ENCODE measurements around the gene SLC25A30.
"Not testable (repeated sequence)": the region's sequence is repeated elsewhere in the genome, so short reads cannot be mapped to it uniquely, and the experiment has no call there.

SLC25A30 gene

DNA sequence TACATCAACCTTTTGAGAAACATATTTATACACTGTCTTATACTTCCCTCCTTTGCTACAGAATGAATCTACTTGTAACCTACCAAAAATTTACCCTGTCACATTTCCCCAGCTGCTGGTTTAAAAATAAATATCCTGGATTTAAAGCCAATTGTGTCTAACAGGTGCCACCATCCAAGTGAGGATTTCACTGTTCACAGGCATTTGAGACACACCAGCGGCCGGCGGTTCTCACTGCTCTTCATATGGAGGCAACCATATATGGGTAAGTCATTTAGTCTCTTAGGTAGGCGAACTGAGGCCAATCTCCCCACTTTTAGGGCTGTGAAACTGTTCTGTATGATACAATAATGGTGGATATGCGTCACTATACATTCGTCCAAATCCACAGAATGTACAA is 26.2 kb downstream of the SLC25A30 start:
- Histone ChIP-seq H3K79me2 (ENCODE audit: insufficient read depth, low read length) (no peaks in the 10 kb centered on the region), H3K4me3 (ENCODE audit: low read depth, low read length, poor library complexity, severe bottlenecking) (no peak overlapping the region), H3F3A (ENCODE audit: insufficient read depth, low read length) (no peaks in the 10 kb centered on the region), H3K27ac (ENCODE audit: low read depth, low read length, poor library complexity, severe bottlenecking) (no peak overlapping the region), H3K9me2 (ENCODE audit: low read depth, low read length) (no peaks in the 10 kb centered on the region), H3K9ac (ENCODE audit: low read length) (no peak overlapping the region), H3K27me3 (ENCODE audit: insufficient read depth, low read length) (no peaks in the 10 kb centered on the region), H3K4me2 (ENCODE audit: low read length) (no peak overlapping the region), H4K20me1 (ENCODE audit: insufficient read depth, low read length) (no peaks in the 10 kb centered on the region), H2AFZ (ENCODE audit: low read length) (no peak overlapping the region), H3K4me1 (ENCODE audit: insufficient read depth, low read length, severe bottlenecking) (no peaks in the 10 kb centered on the region), H3K36me3 (ENCODE audit: insufficient read depth, low read length) (no peaks in the 10 kb centered on the region), H3K9me3 (ENCODE audit: low read length) (no peaks in the 10 kb centered on the region)
- no peak for TF ChIP-seq EZH2 (IDR thresholded peaks at IDR 0.05; ENCODE audit: borderline replicate concordance, low read length)
- TF ChIP-seq, protein P1, sequence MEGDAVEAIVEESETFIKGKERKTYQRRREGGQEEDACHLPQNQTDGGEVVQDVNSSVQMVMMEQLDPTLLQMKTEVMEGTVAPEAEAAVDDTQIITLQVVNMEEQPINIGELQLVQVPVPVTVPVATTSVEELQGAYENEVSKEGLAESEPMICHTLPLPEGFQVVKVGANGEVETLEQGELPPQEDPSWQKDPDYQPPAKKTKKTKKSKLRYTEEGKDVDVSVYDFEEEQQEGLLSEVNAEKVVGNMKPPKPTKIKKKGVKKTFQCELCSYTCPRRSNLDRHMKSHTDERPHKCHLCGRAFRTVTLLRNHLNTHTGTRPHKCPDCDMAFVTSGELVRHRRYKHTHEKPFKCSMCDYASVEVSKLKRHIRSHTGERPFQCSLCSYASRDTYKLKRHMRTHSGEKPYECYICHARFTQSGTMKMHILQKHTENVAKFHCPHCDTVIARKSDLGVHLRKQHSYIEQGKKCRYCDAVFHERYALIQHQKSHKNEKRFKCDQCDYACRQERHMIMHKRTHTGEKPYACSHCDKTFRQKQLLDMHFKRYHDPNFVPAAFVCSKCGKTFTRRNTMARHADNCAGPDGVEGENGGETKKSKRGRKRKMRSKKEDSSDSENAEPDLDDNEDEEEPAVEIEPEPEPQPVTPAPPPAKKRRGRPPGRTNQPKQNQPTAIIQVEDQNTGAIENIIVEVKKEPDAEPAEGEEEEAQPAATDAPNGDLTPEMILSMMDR (IDR thresholded peaks at IDR 0.05; ENCODE audit: low read length) = no peak

DNA sequence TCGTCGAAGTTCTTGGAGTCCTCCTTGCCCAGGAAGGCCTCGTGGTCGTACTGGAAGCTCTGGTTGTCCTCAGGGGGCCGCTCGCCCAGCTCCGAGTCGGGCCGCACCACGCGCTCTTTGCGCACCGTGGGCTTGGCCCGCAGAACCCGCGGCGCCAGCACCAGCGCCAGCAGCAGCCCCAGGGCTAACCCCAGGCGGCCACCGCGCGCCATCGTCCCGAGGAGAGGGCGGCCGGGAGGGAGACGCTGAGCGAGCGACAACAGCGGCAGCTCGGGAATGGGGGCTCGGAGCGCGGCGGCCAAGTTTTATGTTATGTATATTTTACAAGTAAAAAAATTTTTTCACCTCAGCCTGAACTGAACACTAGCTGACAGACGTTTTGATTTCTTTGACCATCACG is 27.0 kb downstream of the SLC25A30 start:
- H3K27me3 ChIP-seq (ENCODE audit: insufficient read depth, low read length); H3K9me3 ChIP-seq (ENCODE audit: low read length); H4K20me1 ChIP-seq (ENCODE audit: insufficient read depth, low read length); H2AFZ ChIP-seq (ENCODE audit: low read length); H3K9ac ChIP-seq (ENCODE audit: low read length); H3K36me3 ChIP-seq (ENCODE audit: insufficient read depth, low read length); H3K27ac ChIP-seq (ENCODE audit: low read depth, low read length, poor library complexity, severe bottlenecking); H3K4me3 ChIP-seq (ENCODE audit: low read depth, low read length, poor library complexity, severe bottlenecking); H3K4me2 ChIP-seq (ENCODE audit: low read length); H3K4me1 ChIP-seq (ENCODE audit: insufficient read depth, low read length, severe bottlenecking); H3K79me2 ChIP-seq (ENCODE audit: insufficient read depth, low read length); H3F3A ChIP-seq (ENCODE audit: insufficient read depth, low read length); H3K9me2 ChIP-seq (ENCODE audit: low read depth, low read length): not testable (repeated sequence)

DNA sequence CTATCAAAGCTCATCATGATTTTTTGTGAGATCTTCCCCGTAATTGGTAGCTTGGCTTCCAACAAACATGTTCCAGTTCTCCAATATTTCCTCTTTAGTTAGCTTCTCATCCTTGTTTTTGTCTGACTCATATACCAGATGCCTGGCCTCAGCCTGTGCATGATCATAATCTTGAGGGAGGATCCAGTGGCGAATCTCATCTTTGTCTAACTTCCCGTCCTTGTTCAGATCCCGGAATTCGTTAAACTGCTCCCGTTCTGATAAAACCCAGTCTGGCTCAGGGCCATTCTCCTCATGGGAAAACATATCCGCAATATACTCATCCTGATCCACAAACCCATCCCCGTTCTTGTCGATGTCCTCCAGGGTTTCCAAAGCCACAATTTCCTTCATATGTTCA is 27.8 kb downstream of the SLC25A30 start:
- not testable (repeated sequence) for H3K79me2 ChIP-seq (ENCODE audit: insufficient read depth, low read length); H3K9me2 ChIP-seq (ENCODE audit: low read depth, low read length); H3K36me3 ChIP-seq (ENCODE audit: insufficient read depth, low read length); H3K4me2 ChIP-seq (ENCODE audit: low read length); H3K27me3 ChIP-seq (ENCODE audit: insufficient read depth, low read length); H2AFZ ChIP-seq (ENCODE audit: low read length); H3K4me1 ChIP-seq (ENCODE audit: insufficient read depth, low read length, severe bottlenecking); H3K27ac ChIP-seq (ENCODE audit: low read depth, low read length, poor library complexity, severe bottlenecking); H3F3A ChIP-seq (ENCODE audit: insufficient read depth, low read length); H3K4me3 ChIP-seq (ENCODE audit: low read depth, low read length, poor library complexity, severe bottlenecking); H4K20me1 ChIP-seq (ENCODE audit: insufficient read depth, low read length); H3K9me3 ChIP-seq (ENCODE audit: low read length); H3K9ac ChIP-seq (ENCODE audit: low read length)

- Histone ChIP-seq H3K9ac (ENCODE audit: low read length) (no peak overlapping the region), H3K27ac (ENCODE audit: low read depth, low read length, poor library complexity, severe bottlenecking) (no peak overlapping the region), H3K27me3 (ENCODE audit: insufficient read depth, low read length) (no peaks in the 10 kb centered on the region), H3K4me2 (ENCODE audit: low read length) (no peak overlapping the region), H3K4me3 (ENCODE audit: low read depth, low read length, poor library complexity, severe bottlenecking) (no peak overlapping the region), H3F3A (ENCODE audit: insufficient read depth, low read length) (no peaks in the 10 kb centered on the region), H4K20me1 (ENCODE audit: insufficient read depth, low read length) (no peaks in the 10 kb centered on the region), H3K9me3 (ENCODE audit: low read length) (no peaks in the 10 kb centered on the region), H3K9me2 (ENCODE audit: low read depth, low read length) (no peaks in the 10 kb centered on the region), H2AFZ (ENCODE audit: low read length) (no peak overlapping the region), H3K79me2 (ENCODE audit: insufficient read depth, low read length) (no peaks in the 10 kb centered on the region), H3K4me1 (ENCODE audit: insufficient read depth, low read length, severe bottlenecking) (no peaks in the 10 kb centered on the region), H3K36me3 (ENCODE audit: insufficient read depth, low read length) (0 out of 2 replicates have a peak, but pooled peaks cover 3% of the 10 kb centered on the region)
- TF ChIP-seq, protein P1 (IDR thresholded peaks at IDR 0.05; ENCODE audit: low read length) = no peak
- TF ChIP-seq EZH2 (IDR thresholded peaks at IDR 0.05; ENCODE audit: borderline replicate concordance, low read length) = no peak
Measured at GRCh38 chr13:45388664-45389063, 29.5 kb downstream of the SLC25A30 start.

DNA sequence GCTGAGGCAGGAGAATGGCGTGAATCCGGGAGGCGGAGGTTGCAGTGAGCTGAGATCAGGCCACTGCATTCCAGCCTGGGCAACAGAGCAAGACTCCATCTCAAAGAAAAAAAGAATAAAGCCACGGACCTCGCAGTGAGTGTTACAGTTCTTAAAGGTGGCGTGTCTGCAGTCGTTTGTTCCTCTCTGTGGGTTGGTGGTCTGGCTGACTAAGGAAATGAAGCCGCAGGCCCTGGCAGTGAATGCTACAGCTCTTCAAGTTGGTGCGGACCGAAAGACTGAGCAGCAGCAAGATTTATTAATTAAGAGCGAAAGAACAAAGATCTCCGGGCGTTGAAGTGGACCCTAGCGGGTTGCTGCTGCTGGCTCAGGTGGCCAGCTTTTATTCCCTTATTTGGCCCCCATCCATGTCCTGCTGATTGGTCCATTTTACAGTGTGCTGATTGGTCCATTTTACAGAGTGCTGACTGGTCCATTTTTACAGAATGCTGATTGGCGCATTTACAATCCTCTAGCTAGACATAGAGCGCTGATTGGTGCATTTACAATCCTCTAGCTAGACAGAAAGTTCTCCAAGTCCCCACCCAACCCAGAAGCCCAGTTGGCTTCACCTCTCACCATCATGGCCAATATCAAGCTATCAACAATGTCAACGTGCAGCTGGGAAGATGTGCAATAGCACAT is 31.1 kb downstream of the SLC25A30 start:
- not testable (repeated sequence) for H3K79me2 ChIP-seq (ENCODE audit: insufficient read depth, low read length); H3K4me1 ChIP-seq (ENCODE audit: insufficient read depth, low read length, severe bottlenecking); H3K9ac ChIP-seq (ENCODE audit: low read length); H3F3A ChIP-seq (ENCODE audit: insufficient read depth, low read length); H3K27ac ChIP-seq (ENCODE audit: low read depth, low read length, poor library complexity, severe bottlenecking); H3K36me3 ChIP-seq (ENCODE audit: insufficient read depth, low read length); H3K4me3 ChIP-seq (ENCODE audit: low read depth, low read length, poor library complexity, severe bottlenecking); H3K9me2 ChIP-seq (ENCODE audit: low read depth, low read length); H2AFZ ChIP-seq (ENCODE audit: low read length); H3K4me2 ChIP-seq (ENCODE audit: low read length); H4K20me1 ChIP-seq (ENCODE audit: insufficient read depth, low read length); H3K27me3 ChIP-seq (ENCODE audit: insufficient read depth, low read length); H3K9me3 ChIP-seq (ENCODE audit: low read length)

All from OCI-LY1 (cell line).